ENCODE data around the gene ZNF525.
"Not testable (repeated sequence)": the region's sequence is repeated elsewhere in the genome, so short reads cannot be mapped to it uniquely, and the experiment has no call there.

DNA sequence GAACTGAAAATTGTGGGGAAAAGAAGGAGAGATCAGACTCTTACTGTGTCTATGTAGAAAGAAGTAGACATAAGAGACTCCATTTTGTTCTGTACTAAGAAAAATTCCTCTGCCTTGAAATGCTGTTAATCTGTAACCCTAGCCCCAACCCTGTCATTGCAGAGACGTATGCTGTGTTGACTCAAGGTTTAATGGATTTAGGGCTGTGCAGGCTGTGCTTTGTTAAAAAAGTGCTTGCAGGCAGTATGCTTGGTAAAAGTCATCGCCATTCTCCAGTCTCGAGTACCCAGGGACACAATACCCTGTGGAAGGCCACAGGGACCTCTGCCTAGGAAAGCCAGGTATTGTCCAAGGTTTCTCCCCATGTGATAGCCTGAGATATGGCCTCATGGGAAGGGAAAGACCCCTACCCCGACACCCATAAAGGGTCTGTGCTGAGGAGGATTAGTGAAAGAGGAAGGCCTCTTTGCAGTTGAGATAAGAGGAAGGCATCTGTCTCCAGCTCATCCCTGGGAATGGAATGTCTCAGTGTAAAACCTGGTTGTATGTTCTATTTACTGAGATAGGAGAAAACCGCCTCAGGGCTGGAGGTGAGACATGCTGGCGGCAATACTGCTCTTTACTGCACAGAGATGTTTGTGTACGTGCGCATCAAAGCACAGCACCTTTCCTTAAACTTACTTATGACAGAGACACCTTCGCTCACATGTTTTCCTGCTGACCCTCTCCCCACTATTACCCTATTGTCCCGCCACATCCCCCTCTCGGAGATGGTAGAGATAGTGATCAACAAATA is 55.2 kb downstream of the ZNF525 start:
- TF ChIP-seq ZNF263 (CRISPR knock-in tag; IDR thresholded peaks at IDR 0.05); FOSL2 (CRISPR knock-in tag; IDR thresholded peaks at IDR 0.05); ZMAT3 (CRISPR knock-in tag; conservative IDR thresholded peaks at IDR 0.05); HDAC6 (IDR thresholded peaks at IDR 0.05; ENCODE audit: low read depth, low read length); CHD4 (IDR thresholded peaks at IDR 0.05; ENCODE audit: borderline replicate concordance, low read length); ZNF136 (CRISPR knock-in tag; IDR thresholded peaks at IDR 0.05; ENCODE audit: low read depth); RFX5 (IDR thresholded peaks at IDR 0.05; ENCODE audit: low read depth, low read length); CC2D1A (CRISPR knock-in tag; IDR thresholded peaks at IDR 0.05); POLR2A (IDR thresholded peaks at IDR 0.05; ENCODE audit: insufficient read depth in 1 of 2, low read depth in 2 of 2, low read length in 2 of 2); CAMTA2 (CRISPR knock-in tag; IDR thresholded peaks at IDR 0.05; ENCODE audit: borderline replicate concordance): not testable (repeated sequence)
- TF ChIP-seq, protein P1, sequence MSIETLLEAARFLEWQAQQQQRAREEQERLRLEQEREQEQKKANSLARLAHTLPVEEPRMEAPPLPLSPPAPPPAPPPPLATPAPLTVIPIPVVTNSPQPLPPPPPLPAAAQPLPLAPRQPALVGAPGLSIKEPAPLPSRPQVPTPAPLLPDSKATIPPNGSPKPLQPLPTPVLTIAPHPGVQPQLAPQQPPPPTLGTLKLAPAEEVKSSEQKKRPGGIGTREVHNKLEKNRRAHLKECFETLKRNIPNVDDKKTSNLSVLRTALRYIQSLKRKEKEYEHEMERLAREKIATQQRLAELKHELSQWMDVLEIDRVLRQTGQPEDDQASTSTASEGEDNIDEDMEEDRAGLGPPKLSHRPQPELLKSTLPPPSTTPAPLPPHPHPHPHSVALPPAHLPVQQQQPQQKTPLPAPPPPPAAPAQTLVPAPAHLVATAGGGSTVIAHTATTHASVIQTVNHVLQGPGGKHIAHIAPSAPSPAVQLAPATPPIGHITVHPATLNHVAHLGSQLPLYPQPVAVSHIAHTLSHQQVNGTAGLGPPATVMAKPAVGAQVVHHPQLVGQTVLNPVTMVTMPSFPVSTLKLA (IDR thresholded peaks at IDR 0.05): not testable (repeated sequence)
- TF ChIP-seq, protein P2, sequence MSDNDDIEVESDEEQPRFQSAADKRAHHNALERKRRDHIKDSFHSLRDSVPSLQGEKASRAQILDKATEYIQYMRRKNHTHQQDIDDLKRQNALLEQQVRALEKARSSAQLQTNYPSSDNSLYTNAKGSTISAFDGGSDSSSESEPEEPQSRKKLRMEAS (IDR thresholded peaks at IDR 0.05): not testable (repeated sequence)
- TF ChIP-seq, protein P3, sequence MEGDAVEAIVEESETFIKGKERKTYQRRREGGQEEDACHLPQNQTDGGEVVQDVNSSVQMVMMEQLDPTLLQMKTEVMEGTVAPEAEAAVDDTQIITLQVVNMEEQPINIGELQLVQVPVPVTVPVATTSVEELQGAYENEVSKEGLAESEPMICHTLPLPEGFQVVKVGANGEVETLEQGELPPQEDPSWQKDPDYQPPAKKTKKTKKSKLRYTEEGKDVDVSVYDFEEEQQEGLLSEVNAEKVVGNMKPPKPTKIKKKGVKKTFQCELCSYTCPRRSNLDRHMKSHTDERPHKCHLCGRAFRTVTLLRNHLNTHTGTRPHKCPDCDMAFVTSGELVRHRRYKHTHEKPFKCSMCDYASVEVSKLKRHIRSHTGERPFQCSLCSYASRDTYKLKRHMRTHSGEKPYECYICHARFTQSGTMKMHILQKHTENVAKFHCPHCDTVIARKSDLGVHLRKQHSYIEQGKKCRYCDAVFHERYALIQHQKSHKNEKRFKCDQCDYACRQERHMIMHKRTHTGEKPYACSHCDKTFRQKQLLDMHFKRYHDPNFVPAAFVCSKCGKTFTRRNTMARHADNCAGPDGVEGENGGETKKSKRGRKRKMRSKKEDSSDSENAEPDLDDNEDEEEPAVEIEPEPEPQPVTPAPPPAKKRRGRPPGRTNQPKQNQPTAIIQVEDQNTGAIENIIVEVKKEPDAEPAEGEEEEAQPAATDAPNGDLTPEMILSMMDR (CRISPR knock-in tag; IDR thresholded peaks at IDR 0.05): not testable (repeated sequence)

Data from HepG2 (cell line).